ENCODE results near the gene SCYL3.

Gene SCYL3

DNA sequence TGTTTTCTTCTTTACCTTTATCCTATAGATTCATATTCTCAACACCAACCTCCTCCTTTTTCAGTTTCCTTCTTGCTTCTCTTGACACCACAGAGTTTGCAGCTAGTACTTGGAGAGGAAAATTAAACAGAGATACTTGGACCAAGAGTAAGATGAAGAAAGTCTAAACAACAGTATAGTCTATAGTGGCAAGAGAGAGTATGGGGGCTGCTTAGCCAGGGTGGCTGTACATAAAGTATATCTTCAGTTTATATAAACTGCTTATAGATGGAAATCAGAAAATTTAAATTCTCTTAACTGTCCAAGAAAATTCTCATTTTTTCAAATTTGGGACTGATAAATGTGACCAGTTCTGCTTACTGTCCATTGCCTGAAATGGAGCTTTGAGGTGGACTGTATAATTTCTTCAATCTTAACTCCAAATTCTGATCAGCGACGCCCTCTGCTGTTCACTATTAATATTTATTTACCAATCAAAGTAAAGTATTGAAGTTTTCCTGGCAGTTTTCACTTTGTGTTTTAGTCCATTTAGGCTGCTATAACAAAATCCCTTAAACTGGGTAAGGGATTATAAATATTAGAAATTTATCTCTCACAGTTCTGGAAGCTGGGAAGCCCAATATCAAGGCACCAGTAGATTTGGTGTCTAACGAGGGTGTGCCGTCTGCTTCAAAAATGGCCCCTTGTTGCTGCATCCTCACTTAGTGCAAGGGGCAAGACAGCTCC is 84.2 kb downstream of the SCYL3 start:
- DNase-seq, result peak; percentile 69 to 77 (median 72)

DNA sequence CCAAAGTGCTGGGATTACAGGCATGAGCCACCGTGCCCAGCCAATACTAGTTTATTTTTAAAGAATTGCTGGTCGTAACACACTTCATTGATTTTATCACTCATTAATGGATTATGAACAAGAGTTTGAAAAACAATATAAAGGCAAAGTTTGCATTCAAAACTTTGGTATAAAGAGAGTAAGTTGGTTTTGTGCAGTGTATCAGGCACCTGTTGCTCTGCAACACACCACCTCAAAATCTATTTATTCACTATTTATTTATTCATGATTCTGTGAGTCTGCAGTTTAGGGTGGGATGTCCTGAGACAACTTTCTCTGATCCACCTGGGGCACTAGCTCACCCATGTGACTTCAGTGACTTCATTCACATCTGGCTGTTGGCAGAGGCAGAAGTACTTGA is 88.8 kb downstream of the SCYL3 start:
- no peak for DNase-seq

DNA sequence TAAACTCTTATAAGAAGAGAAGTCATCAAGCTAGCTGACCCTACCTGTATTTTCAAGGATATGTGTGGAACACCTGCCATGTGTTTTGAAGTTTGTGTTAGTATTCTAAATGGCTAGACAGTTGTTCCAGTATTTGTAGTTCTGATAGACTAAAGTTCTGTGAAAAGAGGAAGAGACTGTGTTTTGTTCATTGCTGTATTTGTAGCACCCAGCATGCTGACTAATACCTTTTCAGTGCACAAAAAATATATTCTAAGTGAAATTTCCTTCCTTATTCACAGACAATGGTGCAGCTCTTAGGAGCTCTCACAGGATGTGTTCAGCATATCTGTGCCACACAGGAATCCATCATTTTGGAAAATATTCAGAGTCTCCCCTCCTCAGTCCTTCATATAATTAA is 90.8 kb downstream of the SCYL3 start:
- DNase-seq, result peak in 2 of 3 donors; percentile 47 to 62
